Measurements from ENCODE around the gene HTD2. TPM values are rescaled to one million over a fixed set of nuclear protein-coding genes. Genes with fewer than 3 reads are reported as not detected.
"Not testable (repeated sequence)": the region's sequence is repeated elsewhere in the genome, so short reads cannot be mapped to it uniquely, and the experiment has no call there.

HTD2 gene
- total RNA-seq, 4 donors from 2014 or later, result 4.5 to 10.1 (median 5.2) TPM

GRCh38 chr3:58285334-58285733 is 21.0 kb upstream of the HTD2 start:
- WGBS, 2 donors, result 67 to 86% methylated on average over 5 to 7 of the region's 7 CpGs
- H3K4me1 ChIP-seq, result no peaks in the 10 kb centered on the region

GRCh38 chr3:58287354-58287753 is 19.0 kb upstream of the HTD2 start:
- Histone ChIP-seq H3K9me3 (no peaks in the 10 kb centered on the region), H3K36me3 (peaks cover 5 to 64% (median 7%) of the 10 kb centered on the region in 3 donors), H3K4me1 (no peaks in the 10 kb centered on the region), H3K27ac (no peak overlapping the region), H3K4me3 (no peak overlapping the region), H3K27me3 (no peaks in the 10 kb centered on the region)
- no peak for DNase-seq
- intact Hi-C loops (cut with DNase I), result no loop called here
- 88 to 92% methylated on average over 6 of the region's 6 CpGs for WGBS, 2 donors
- TF ChIP-seq CTCF (IDR thresholded peaks at IDR 0.05) (no peak), POLR2A (IDR thresholded peaks at IDR 0.05) (no peak)

More at GRCh38 chr3:58285334-58285733, 21.0 kb upstream of the HTD2 start:
- Histone ChIP-seq H3K27ac (no peak overlapping the region), H3K36me3 (peaks cover 5 to 84% (median 7%) of the 10 kb centered on the region in 3 donors), H3K4me3 (no peak overlapping the region), H3K9me3 (no peaks in the 10 kb centered on the region), H3K27me3 (no peaks in the 10 kb centered on the region)
- DNase-seq, result no peak
- intact Hi-C loops (cut with DNase I), result no loop called here
- TF ChIP-seq POLR2A (IDR thresholded peaks at IDR 0.05) (no peak), CTCF (IDR thresholded peaks at IDR 0.05) (no peak)

- no peaks in the 10 kb centered on the region for H3K9me3 ChIP-seq
- DNase-seq, result no peak
- H3K27me3 ChIP-seq, result no peaks in the 10 kb centered on the region
- no peak overlapping the region for H3K27ac ChIP-seq
- TF ChIP-seq POLR2A (IDR thresholded peaks at IDR 0.05), result no peak
- no peak for TF ChIP-seq CTCF (IDR thresholded peaks at IDR 0.05)
- intact Hi-C loops (cut with DNase I), result no loop called here
- WGBS, 2 donors, result 78 to 85% methylated on average over 4 of the region's 4 CpGs
- H3K36me3 ChIP-seq, result peaks cover 5 to 56% (median 7%) of the 10 kb centered on the region in 3 donors
- no peak overlapping the region for H3K4me3 ChIP-seq
- H3K4me1 ChIP-seq, result no peaks in the 10 kb centered on the region
Observed at GRCh38 chr3:58288011-58288728, 18.1 kb upstream of the HTD2 start.

GRCh38 chr3:58288964-58289613 is 17.2 kb upstream of the HTD2 start:
- DNase-seq; H3K9me3 ChIP-seq; H3K27me3 ChIP-seq; intact Hi-C loops (cut with DNase I); H3K4me1 ChIP-seq; H3K27ac ChIP-seq; H3K4me3 ChIP-seq: not testable (repeated sequence)
- peaks cover 5 to 56% (median 7%) of the 10 kb centered on the region in 3 donors for H3K36me3 ChIP-seq
- 72 to 83% methylated on average over 2 of the region's 4 CpGs for WGBS, 2 donors

- DNase-seq; H3K9me3 ChIP-seq; H3K27ac ChIP-seq; H3K27me3 ChIP-seq; H3K4me3 ChIP-seq; H3K4me1 ChIP-seq; intact Hi-C loops (cut with DNase I): not testable (repeated sequence)
- H3K36me3 ChIP-seq, result peaks cover 0 to 46% (median under 1%) of the 10 kb centered on the region in 3 donors
- no CpG with 5 or more reads among the region's 33 CpGs for WGBS, 2 donors
Observed at GRCh38 chr3:58290446-58290845, 15.9 kb upstream of the HTD2 start.

GRCh38 chr3:58291671-58292338 is 14.5 kb upstream of the HTD2 start:
- Histone ChIP-seq H3K4me1 (peaks cover 0 to 7% (median 0%) of the 10 kb centered on the region in 3 donors), H3K27ac (no peak overlapping the region), H3K9me3 (no peaks in the 10 kb centered on the region), H3K4me3 (no peak overlapping the region), H3K27me3 (no peaks in the 10 kb centered on the region), H3K36me3 (peaks cover 0 to 34% (median 0%) of the 10 kb centered on the region in 3 donors)
- intact Hi-C loops (cut with DNase I), result no loop called here
- 74 to 81% methylated on average over 8 to 9 of the region's 9 CpGs for WGBS, 2 donors
- TF ChIP-seq CTCF (IDR thresholded peaks at IDR 0.05) (no peak), POLR2A (IDR thresholded peaks at IDR 0.05) (no peak)
- DNase-seq, result no peak
